Measurements from ENCODE around the gene C1S.
"Not testable (repeated sequence)": the region's sequence is repeated elsewhere in the genome, so short reads cannot be mapped to it uniquely, and the experiment has no call there.

Gene C1S

DNA sequence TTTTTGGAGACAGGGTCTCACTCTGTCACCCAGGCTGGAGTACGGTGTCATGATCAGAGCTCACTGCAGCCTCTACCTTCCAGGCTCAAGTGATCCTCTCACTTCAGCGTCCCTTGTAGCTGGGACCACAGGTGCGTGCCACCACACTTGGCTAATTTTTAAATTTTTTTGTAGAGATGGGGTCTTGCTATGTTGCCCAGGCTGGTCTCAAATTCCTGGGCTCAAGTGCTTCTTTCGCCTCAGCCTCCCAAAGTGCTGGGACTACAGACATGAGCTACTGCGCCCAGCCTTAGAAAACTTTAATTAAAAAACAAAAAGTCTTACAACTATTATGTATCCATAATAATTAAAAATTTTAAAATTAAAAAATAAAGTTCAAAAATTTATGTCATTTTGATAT, 46.7 kb downstream of the C1S start:
- DNase-seq = not testable (repeated sequence)

DNA sequence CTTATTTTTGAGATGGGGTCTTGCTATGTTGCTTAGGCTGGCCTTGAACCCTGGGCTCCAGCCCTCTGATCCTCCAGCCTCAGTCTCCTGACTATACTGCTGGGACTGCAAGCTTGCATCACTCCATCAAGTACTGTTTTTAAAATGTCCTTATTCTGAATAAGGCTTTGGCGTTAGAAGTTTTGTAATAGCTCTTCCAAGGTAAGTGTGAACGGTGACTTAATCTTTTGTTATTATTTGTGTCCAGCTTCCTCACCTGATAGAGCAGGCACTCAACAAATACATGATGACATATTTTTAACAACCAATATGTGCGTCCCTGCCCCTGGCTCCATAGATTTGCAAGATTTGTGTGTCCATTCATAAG, 47.1 kb downstream of the C1S start:
- DNase-seq = no peak

DNA sequence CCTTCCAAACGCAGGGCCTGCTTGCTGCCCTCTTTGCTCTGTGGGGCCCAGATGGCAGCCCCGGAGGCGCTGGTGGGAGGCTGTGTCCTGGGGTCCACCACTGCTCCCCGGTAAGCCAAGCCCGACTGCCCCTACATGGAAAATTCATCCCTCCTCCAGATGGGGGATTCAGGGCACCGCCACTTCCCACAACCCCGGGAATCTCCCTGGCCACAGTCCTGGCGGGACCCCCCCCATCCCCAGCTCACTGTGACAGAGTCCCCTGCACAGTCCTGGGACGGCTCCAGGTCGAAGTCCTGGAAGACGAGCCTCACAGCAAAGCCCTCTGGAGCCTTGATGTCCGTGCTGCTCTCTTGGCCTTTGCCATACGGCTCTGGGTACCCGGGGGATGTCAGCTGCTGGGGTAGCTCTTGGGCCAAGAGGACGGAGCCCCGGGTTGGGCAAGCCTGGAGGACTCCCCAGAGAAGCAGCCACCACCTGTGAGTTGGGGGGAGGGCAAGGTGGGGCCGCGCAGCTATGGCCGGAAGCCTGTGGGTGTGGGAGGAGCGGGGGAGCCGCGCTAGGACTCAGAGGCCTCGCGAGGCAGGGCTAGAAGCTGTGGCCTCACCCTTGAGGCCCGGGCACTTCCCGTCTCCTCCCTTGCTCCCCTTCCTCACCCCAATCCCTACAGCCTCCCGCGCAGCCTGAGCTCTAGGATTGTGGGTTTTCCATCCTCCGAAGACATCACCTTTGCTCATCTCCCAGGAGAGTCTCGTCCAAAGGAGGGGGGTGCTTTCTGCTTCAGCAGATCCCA, 47.7 kb downstream of the C1S start:
- DNase-seq = no peak

DNA sequence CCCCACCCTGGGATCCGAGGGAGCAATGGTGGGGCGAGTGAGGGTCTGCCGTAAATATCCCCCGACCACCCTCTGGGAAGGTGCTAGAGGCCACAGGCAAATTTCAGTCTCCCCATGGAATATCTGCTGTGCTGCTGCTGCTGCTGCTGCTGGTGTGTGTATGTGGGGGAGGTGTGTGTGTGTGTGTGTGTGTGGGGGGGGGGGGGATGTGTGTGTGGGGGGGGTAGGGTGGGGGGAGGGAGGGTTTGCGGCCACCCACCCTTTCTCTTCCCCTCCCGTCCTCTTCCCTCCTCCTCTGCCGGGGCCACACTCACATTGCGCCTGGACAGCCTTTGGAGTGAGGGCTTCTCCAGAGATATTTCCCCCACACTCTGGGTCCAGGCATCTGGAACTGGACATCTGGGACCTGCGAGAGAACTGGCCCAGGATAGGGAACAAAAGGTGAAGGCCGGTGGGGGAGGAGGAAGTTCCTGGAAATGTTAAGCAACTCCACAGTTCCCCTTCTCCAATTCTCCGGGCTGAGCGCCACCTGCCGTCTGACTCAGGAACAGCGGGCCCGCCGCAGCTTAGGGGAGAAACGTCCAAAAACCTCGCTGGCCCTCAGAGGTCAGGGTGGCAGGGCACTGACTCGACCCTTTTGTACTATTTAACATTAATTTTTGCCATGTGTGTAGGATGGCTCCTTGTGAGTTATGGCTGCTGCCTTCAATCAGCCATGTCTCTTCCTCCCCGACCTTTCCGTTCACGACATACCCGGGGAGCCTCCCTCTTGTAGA, 48.5 kb downstream of the C1S start, which contains the start of gene C1RL:
Gene C1RL, minus strand, starts transcription at position 419 of the 776 bp plus-strand sequence. Its CDS starts 34 bp downstream, at position 385.
- peak; percentile 36 for DNase-seq

GRCh38 chr12:7109572-7109920, 49.0 kb downstream of the C1S start:
- no peak for DNase-seq

- no peak for DNase-seq
Observed at GRCh38 chr12:7110661-7111060, 50.1 kb downstream of the C1S start.

DNA sequence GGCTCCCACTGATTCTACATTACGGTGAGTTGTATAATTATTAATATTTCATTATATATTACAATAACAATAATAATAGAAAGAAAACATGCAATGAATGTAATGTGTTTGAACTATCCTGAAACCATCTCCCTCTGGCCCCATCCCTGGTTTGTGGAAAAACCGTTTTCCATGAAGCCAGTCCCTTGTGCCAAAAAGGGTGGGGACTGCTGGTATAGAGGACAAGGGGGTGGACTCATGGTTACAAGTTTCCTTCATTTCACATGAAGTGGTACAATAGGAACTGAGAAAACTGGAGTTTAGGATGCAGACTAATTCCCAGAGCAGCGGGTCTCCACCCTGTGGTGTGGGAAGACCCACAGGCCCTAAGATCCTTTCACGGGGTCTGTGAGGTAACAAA, 51.5 kb downstream of the C1S start:
- no peak for DNase-seq

GRCh38 chr12:7113389-7113871, 52.9 kb downstream of the C1S start:
- DNase-seq = no peak

DNA sequence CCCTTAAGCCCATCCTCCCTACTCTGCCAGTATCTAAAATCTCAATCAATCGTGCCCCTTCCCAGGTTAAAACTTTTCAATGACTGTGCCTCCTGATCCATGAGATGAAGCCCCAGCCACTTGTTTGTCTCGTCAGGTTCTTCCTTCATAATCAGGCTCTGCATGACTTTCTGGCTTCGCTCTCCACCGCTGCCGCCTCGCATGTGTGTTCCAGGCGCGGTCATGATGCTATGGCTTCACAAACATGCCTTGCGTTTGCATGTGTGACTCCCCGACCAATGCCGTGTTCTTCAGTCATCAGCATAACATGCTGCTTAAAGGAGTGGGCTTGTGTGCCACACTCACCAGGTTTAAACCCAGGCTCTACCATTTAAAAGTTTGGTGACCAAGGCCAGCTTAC, 53.5 kb downstream of the C1S start:
- DNase-seq = no peak

GRCh38 chr12:7114851-7115250, 54.3 kb downstream of the C1S start:
- no peak for DNase-seq

- DNase-seq = no peak
Observed at GRCh38 chr12:7116196-7116595, 55.7 kb downstream of the C1S start.

DNA sequence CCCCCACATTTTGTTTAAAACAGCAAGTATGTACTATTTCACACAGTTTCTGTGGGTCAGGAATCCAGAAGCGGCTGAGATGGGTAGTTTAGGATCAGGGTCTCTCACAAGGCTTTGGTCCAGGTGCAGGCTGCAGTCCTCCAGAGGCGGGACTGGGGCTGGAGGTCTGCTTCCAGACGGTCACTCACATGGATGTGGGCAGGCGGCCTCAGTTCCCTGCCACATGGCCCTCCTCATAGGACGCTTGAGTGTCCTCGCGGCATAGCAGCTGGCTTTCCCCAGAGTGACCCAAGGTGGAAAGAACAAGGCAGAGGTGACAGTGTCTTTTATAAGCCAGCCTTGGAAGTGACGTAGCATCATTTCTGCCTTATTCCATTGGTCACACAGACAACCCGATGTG, 56.4 kb downstream of the C1S start:
- DNase-seq = no peak

GRCh38 chr12:7117670-7118069, 57.2 kb downstream of the C1S start:
- no peak for DNase-seq

DNA sequence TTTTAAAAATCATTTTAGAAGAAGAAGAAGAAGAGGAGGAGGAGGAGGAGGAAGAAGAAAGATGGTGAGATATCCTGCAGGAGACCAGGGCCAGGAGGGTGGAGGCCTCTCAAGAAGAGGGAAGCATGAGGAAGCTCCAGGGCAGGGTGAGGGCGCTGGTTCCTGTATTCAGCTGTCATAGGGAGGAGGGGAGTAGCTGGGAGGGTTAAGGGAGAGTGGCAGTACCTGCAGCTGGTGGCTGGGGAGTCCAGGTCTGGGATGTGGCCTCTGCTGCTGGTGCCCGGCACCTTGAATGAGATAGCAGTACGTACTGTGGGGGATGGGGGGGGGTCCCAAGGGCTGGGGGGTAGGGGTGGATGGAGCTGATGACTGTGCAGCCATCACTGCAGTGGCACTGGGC, 58.4 kb downstream of the C1S start:
- DNase-seq = no peak

- DNase-seq = no peak
Observed at GRCh38 chr12:7120166-7120565, 59.6 kb downstream of the C1S start.
